ENCODE measurements around the gene HERC4.

- TF ChIP-seq EZH2 (IDR thresholded peaks at IDR 0.05; ENCODE audit: low read length, unreplicated experiment) (no peak), CTCF (conservative IDR thresholded peaks at IDR 0.05; ENCODE audit: low read depth, low read length) (no peak)
Observed at GRCh38 chr10:68086910-68087684, 12.0 kb upstream of the HERC4 start.

Measured in PC-3 (cell line).